Kidney epithelial cell (primary cell): Measurements from ENCODE around the gene DNAJC30. TPM values are rescaled to one million over a fixed set of nuclear protein-coding genes. Genes with fewer than 3 reads are reported as not detected.
A peak's percentile ranks its signal among the peaks of the same experiment; 100 is the strongest.
"Not testable (repeated sequence)": the region's sequence is repeated elsewhere in the genome, so short reads cannot be mapped to it uniquely, and the experiment has no call there.

Source experiments
- DNase-seq: peaks from one replicate; pipeline ENCODE4 v3.0.0-alpha.2; 2010; ENCODE audit warnings: low read depth
- H3K27me3 ChIP-seq: 2 replicates; pipeline ENCODE4 v1.6.0; 2011; ENCODE audit warnings: low read length; ENCODE audit not compliant: control insufficient read depth, insufficient read depth
- H3K36me3 ChIP-seq: 2 replicates; pipeline ENCODE4 v1.5.1; 2011; ENCODE audit warnings: low read length; ENCODE audit not compliant: control insufficient read depth, insufficient read depth
- H3K4me3 ChIP-seq: 2 replicates; pipeline ENCODE4 v1.5.1; 2011; ENCODE audit warnings: low read depth, mild to moderate bottlenecking, control low read depth, low read length
- total RNA-seq: library from RNA; depleted of rRNA; stranded (reverse); fragments of >200 nt; gene quantifications from 2 replicates; pipeline ENCODE4 v1.2.3, GENCODE V29; 2015
- TF ChIP-seq, protein P1 (sequence below): IDR thresholded peaks from 2 replicates; pipeline ENCODE4 v1.5.1; 2011; ENCODE audit warnings: mild to moderate bottlenecking, moderate library complexity, low read length, control low read depth, inconsistent platforms; ENCODE audit not compliant: insufficient read depth, poor library complexity, severe bottlenecking

DNAJC30 gene
- total RNA-seq, 1 donor from 2014 or later: 5.1 TPM

DNA sequence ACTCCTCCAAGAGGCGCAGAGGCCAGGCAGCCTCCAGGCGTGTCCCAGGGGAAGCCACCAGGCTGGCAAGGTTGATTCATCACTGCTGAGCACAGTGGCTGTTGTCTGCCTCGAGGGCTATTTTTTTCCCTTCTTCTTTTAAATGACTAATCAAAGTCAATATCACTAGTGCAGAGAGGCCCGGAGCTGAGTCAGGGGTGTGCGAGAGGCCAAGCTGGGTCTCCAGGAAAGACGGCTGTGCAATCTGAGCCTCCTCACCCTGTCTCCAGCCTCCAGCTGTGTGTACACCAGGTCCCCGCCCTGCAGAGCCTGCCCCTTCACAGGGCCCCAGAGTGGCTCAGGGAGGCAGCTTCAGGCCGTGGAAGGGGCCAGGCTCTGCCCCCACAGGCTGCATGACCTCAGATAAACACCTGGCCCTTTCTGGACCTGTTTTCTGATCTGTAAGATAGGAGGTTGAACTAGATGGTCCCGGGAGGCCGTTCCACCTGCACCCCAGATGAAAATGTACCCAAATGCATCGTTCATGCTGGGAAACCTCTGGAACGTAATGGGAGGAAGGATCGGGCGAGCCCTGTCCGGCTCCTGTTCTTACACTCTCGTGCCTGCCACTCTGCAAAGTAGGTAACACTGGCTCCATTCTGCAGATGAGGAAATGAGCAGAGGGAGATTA, 32.5 kb upstream of the DNAJC30 start:
- Histone ChIP-seq H3K27me3 (no peaks in the 10 kb centered on the region), H3K36me3 (no peaks in the 10 kb centered on the region), H3K4me3 (no peak overlapping the region)
- peak; percentile 90 for DNase-seq
- TF ChIP-seq, protein P1, sequence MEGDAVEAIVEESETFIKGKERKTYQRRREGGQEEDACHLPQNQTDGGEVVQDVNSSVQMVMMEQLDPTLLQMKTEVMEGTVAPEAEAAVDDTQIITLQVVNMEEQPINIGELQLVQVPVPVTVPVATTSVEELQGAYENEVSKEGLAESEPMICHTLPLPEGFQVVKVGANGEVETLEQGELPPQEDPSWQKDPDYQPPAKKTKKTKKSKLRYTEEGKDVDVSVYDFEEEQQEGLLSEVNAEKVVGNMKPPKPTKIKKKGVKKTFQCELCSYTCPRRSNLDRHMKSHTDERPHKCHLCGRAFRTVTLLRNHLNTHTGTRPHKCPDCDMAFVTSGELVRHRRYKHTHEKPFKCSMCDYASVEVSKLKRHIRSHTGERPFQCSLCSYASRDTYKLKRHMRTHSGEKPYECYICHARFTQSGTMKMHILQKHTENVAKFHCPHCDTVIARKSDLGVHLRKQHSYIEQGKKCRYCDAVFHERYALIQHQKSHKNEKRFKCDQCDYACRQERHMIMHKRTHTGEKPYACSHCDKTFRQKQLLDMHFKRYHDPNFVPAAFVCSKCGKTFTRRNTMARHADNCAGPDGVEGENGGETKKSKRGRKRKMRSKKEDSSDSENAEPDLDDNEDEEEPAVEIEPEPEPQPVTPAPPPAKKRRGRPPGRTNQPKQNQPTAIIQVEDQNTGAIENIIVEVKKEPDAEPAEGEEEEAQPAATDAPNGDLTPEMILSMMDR: no peak

DNA sequence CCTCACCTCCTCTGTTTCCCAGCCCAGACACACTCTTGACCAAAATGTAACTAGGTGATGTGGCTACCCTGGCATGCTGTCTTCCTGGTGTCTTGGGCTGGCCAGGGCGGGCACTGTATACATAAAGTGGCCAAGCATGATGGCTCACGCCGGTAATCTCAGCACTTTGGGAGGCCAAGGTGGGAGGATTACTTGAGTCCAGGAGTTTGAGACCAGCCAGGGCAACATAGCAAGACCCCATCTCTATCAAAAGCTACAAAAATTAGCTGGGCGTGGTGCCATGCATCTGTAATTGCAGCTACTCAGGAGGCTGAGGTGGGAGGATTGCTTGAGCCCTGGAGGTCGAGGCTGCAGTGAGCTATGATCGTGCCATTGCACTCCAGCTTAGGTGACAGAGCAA, 30.1 kb upstream of the DNAJC30 start:
- H3K27me3 ChIP-seq, H3K36me3 ChIP-seq, DNase-seq, H3K4me3 ChIP-seq: not testable (repeated sequence)

DNA sequence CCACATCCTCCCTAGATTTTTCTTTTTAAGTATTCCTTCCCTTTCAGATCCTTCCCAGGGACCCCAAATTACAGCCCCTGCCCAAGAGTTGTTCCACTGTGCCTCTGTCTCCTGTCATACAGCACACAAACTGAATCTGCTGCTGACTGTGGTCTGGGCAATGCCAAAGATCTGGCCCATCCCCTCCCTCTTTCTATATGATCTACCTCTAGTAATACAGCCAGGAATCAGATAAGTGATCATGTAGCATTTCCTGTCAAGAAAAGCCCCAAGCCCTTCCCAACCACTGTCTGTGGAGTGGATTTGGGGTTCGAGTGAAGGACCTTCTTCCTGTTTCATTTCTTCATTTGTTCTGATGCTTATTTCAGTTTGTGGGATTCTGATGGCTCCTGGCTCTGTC, 29.5 kb upstream of the DNAJC30 start:
- Histone ChIP-seq H3K36me3 (no peaks in the 10 kb centered on the region), H3K4me3 (no peak overlapping the region), H3K27me3 (no peaks in the 10 kb centered on the region)
- TF ChIP-seq, protein P1: no peak
- no peak for DNase-seq

DNA sequence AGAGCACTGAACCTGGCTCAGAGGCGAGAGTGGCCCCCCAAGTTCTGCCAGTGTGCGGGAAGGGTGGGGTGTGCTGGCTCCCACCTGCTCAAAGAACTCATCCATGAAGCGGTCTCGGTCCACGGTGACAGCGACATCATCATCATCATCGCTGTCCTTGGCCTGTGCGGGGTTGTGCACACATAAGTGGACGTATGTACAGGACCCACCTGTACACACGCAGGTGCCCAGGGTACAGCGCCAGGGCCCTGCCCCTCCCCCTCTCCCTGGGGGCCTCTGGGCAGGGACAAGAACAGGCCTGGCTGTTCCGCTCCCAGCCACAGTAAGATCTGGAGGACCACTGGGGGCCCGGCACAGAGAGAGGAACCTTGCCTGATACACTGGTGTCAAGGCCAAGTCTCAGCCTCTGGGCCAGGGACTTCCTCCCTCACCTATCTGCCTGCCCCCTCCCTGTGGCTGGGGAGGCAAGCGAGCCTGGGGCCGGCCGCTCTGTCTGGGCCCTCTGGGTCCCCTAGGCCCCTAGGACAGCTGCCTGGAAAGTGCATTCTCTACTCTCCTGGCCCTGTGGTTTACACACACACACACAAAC, 25.8 kb upstream of the DNAJC30 start:
- H3K36me3 ChIP-seq: no peaks in the 10 kb centered on the region

DNA sequence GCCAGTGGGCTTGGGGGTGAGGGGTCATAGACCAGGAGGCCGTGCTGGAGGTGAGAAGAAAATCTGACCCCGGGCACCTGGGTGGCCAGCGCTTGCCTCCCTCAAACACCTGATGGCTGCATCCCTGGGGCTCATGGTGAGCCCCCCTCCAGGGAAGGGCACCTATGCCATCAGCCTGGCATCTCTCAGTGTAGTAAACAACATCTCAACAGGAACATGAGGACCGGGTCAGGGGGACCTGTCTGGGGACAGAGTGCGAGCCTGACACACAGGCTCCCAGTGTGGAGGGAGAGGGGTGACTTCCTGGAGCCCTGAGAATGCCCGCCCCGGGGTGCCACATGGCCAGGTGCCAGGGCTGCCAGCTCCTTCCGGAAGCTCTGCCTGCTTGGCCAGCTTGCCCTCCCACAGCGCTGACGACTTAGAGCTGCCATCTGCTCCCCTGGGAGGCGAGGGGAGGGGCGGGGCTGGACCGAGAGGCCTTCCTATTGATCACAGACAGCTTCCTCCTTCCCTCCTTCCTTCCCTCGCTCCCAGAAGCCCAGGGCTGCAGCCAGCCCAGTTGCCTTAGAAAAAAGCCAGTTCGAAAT, 23.9 kb upstream of the DNAJC30 start:
- Histone ChIP-seq H3K4me3 (no peak overlapping the region), H3K27me3 (no peaks in the 10 kb centered on the region), H3K36me3 (peaks cover 3% of the 10 kb centered on the region)
- no peak for DNase-seq
- TF ChIP-seq, protein P1: no peak

More for the DNA sequence above, 25.8 kb upstream of the DNAJC30 start:
- DNase-seq: no peak
- TF ChIP-seq, protein P1: no peak
- Histone ChIP-seq H3K27me3 (no peaks in the 10 kb centered on the region), H3K4me3 (no peak overlapping the region)

DNA sequence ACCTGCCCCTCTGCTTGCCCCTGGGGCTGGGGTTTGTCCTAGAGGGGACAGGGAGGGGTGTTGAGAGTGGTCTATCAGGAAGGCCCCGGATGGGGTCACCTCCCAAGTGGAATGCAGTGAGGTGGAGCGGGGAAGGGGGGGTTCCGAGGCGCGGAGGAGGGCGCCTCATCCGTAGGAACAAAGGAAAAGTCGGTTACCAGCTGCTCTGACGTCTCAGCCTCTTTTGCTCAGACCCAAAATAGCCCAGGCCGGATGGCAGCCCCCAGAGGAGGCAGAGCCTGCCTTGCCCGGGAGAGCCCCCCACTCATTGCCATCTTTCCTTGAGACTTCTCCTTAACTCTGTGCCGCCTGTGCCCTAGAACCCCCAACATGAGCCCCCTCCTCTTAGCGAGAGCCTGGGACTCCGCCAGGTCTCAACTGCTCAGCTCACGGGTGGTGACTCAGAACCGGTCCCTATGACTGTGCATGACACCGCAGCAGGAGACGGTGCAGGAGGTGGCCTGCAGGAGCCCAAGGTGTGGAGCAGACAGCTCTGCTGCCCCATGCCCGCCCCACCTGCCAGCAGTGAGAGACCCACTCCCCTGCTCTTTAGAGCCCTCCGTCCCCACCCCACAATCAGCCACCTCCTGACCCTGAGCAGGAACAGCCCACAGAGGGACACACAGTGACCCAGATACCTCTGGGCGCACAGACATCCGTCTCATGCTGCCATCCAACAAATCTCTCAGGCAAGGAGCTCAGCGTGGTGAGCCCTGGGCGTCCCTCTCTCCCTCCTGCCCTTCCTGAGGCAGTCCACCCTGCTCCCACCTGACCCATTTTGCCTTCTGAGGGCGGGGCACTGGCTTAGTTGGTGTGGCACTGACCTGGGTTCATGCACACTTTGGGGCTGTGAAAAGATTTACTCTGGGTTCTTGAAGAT, 23.1 kb upstream of the DNAJC30 start:
- no peak overlapping the region for H3K4me3 ChIP-seq

More for the DNA sequence above, 23.1 kb upstream of the DNAJC30 start:
- TF ChIP-seq, protein P1: no peak
- H3K36me3 ChIP-seq: peaks cover 3% of the 10 kb centered on the region
- no peaks in the 10 kb centered on the region for H3K27me3 ChIP-seq
- no peak for DNase-seq
